ENCODE results near the gene ZNF600. TPM values are rescaled to one million over a fixed set of nuclear protein-coding genes. Genes with fewer than 3 reads are reported as not detected.

The ZNF600 gene
- total and polyA plus RNA-seq, 9 of the 15 experiments (the other 6 are each of a cell fraction or from before 2014, with no cell fraction given): 5.7 to 21.5 (median 17.6) TPM

DNA sequence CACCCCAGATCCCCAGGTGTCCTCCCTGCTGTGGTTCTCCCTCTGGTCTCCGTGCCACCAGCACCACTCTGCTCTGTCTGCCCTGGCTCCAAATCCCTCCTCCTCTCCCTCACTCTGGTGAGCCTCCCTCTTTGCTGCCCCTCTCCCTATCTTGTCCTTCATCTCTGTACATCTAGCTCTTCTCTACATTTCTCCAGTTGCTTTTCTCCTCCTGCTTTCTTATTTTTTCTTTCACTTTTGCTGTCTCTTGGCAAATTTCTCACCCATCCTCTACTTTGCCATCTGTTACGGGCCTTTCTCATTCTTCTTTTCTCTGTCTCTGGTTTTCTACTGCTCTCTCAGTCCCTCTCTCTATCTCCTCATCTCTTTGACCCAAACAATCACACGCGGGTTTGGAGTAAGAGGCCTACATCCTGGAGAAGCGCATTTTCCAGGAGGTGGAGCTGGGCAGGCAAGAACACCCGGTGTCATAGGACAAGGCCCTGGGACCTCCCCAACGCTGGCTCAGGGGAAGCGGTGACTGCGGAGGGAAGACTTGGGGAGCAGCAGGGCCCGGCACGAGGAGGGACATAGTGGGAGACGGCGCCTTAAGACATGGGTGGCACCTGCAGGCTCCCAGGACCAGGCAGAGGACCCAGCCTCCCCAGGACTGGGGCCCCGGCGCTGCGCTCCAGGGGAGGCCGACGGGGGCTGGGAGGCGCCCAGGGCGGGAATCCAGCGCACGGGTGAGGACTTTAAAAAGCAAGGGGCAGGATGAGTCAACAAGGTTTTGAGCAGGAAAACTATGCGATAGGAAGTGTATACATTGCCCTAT, 61.7 kb downstream of the ZNF600 start (continued):
- TF ChIP-seq EHMT2 (IDR thresholded peaks at IDR 0.05) (0 out of 2 replicates have a peak, but pooled peaks have one; percentile 19), POLR2A (conservative IDR thresholded peaks at IDR 0.05) (peak; percentile 61), TAL1 (IDR thresholded peaks at IDR 0.05) (0 out of 2 replicates have a peak, but pooled peaks have one; percentile 4), EZH2 (IDR thresholded peaks at IDR 0.05; ENCODE audit: borderline replicate concordance, low read depth, low read length) (no peak)
- TF ChIP-seq, protein P1, sequence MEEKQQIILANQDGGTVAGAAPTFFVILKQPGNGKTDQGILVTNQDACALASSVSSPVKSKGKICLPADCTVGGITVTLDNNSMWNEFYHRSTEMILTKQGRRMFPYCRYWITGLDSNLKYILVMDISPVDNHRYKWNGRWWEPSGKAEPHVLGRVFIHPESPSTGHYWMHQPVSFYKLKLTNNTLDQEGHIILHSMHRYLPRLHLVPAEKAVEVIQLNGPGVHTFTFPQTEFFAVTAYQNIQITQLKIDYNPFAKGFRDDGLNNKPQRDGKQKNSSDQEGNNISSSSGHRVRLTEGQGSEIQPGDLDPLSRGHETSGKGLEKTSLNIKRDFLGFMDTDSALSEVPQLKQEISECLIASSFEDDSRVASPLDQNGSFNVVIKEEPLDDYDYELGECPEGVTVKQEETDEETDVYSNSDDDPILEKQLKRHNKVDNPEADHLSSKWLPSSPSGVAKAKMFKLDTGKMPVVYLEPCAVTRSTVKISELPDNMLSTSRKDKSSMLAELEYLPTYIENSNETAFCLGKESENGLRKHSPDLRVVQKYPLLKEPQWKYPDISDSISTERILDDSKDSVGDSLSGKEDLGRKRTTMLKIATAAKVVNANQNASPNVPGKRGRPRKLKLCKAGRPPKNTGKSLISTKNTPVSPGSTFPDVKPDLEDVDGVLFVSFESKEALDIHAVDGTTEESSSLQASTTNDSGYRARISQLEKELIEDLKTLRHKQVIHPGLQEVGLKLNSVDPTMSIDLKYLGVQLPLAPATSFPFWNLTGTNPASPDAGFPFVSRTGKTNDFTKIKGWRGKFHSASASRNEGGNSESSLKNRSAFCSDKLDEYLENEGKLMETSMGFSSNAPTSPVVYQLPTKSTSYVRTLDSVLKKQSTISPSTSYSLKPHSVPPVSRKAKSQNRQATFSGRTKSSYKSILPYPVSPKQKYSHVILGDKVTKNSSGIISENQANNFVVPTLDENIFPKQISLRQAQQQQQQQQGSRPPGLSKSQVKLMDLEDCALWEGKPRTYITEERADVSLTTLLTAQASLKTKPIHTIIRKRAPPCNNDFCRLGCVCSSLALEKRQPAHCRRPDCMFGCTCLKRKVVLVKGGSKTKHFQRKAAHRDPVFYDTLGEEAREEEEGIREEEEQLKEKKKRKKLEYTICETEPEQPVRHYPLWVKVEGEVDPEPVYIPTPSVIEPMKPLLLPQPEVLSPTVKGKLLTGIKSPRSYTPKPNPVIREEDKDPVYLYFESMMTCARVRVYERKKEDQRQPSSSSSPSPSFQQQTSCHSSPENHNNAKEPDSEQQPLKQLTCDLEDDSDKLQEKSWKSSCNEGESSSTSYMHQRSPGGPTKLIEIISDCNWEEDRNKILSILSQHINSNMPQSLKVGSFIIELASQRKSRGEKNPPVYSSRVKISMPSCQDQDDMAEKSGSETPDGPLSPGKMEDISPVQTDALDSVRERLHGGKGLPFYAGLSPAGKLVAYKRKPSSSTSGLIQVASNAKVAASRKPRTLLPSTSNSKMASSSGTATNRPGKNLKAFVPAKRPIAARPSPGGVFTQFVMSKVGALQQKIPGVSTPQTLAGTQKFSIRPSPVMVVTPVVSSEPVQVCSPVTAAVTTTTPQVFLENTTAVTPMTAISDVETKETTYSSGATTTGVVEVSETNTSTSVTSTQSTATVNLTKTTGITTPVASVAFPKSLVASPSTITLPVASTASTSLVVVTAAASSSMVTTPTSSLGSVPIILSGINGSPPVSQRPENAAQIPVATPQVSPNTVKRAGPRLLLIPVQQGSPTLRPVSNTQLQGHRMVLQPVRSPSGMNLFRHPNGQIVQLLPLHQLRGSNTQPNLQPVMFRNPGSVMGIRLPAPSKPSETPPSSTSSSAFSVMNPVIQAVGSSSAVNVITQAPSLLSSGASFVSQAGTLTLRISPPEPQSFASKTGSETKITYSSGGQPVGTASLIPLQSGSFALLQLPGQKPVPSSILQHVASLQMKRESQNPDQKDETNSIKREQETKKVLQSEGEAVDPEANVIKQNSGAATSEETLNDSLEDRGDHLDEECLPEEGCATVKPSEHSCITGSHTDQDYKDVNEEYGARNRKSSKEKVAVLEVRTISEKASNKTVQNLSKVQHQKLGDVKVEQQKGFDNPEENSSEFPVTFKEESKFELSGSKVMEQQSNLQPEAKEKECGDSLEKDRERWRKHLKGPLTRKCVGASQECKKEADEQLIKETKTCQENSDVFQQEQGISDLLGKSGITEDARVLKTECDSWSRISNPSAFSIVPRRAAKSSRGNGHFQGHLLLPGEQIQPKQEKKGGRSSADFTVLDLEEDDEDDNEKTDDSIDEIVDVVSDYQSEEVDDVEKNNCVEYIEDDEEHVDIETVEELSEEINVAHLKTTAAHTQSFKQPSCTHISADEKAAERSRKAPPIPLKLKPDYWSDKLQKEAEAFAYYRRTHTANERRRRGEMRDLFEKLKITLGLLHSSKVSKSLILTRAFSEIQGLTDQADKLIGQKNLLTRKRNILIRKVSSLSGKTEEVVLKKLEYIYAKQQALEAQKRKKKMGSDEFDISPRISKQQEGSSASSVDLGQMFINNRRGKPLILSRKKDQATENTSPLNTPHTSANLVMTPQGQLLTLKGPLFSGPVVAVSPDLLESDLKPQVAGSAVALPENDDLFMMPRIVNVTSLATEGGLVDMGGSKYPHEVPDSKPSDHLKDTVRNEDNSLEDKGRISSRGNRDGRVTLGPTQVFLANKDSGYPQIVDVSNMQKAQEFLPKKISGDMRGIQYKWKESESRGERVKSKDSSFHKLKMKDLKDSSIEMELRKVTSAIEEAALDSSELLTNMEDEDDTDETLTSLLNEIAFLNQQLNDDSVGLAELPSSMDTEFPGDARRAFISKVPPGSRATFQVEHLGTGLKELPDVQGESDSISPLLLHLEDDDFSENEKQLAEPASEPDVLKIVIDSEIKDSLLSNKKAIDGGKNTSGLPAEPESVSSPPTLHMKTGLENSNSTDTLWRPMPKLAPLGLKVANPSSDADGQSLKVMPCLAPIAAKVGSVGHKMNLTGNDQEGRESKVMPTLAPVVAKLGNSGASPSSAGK (IDR thresholded peaks at IDR 0.05): peak; percentile 92
- TF ChIP-seq, protein P2, sequence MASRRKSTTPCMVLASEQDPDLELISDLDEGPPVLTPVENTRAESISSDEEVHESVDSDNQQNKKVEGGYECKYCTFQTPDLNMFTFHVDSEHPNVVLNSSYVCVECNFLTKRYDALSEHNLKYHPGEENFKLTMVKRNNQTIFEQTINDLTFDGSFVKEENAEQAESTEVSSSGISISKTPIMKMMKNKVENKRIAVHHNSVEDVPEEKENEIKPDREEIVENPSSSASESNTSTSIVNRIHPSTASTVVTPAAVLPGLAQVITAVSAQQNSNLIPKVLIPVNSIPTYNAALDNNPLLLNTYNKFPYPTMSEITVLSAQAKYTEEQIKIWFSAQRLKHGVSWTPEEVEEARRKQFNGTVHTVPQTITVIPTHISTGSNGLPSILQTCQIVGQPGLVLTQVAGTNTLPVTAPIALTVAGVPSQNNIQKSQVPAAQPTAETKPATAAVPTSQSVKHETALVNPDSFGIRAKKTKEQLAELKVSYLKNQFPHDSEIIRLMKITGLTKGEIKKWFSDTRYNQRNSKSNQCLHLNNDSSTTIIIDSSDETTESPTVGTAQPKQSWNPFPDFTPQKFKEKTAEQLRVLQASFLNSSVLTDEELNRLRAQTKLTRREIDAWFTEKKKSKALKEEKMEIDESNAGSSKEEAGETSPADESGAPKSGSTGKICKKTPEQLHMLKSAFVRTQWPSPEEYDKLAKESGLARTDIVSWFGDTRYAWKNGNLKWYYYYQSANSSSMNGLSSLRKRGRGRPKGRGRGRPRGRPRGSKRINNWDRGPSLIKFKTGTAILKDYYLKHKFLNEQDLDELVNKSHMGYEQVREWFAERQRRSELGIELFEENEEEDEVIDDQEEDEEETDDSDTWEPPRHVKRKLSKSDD (conservative IDR thresholded peaks at IDR 0.05; ENCODE audit: low read length): no peak
- TF ChIP-seq, protein P3, sequence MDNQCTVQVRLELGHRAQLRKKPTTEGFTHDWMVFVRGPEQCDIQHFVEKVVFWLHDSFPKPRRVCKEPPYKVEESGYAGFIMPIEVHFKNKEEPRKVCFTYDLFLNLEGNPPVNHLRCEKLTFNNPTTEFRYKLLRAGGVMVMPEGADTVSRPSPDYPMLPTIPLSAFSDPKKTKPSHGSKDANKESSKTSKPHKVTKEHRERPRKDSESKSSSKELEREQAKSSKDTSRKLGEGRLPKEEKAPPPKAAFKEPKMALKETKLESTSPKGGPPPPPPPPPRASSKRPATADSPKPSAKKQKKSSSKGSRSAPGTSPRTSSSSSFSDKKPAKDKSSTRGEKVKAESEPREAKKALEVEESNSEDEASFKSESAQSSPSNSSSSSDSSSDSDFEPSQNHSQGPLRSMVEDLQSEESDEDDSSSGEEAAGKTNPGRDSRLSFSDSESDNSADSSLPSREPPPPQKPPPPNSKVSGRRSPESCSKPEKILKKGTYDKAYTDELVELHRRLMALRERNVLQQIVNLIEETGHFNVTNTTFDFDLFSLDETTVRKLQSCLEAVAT (IDR thresholded peaks at IDR 0.05): 0 out of 4 replicates have a peak, but pooled peaks have one; percentile 42 to 47
- TF ChIP-seq, protein P4, sequence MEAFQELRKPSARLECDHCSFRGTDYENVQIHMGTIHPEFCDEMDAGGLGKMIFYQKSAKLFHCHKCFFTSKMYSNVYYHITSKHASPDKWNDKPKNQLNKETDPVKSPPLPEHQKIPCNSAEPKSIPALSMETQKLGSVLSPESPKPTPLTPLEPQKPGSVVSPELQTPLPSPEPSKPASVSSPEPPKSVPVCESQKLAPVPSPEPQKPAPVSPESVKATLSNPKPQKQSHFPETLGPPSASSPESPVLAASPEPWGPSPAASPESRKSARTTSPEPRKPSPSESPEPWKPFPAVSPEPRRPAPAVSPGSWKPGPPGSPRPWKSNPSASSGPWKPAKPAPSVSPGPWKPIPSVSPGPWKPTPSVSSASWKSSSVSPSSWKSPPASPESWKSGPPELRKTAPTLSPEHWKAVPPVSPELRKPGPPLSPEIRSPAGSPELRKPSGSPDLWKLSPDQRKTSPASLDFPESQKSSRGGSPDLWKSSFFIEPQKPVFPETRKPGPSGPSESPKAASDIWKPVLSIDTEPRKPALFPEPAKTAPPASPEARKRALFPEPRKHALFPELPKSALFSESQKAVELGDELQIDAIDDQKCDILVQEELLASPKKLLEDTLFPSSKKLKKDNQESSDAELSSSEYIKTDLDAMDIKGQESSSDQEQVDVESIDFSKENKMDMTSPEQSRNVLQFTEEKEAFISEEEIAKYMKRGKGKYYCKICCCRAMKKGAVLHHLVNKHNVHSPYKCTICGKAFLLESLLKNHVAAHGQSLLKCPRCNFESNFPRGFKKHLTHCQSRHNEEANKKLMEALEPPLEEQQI (IDR thresholded peaks at IDR 0.05): 0 out of 2 replicates have a peak, but pooled peaks have one; percentile 46
